GM12874 (cell line): ENCODE measurements around the gene GJA9.

ENCODE experiments used
- TF ChIP-seq, protein P1 (sequence below): IDR thresholded peaks from 2 replicates; pipeline ENCODE4 v1.5.1; 2011; ENCODE audit warnings: low read depth, mild to moderate bottlenecking, control low read depth, low read length, moderate library complexity; ENCODE audit not compliant: insufficient read depth

Gene GJA9

DNA sequence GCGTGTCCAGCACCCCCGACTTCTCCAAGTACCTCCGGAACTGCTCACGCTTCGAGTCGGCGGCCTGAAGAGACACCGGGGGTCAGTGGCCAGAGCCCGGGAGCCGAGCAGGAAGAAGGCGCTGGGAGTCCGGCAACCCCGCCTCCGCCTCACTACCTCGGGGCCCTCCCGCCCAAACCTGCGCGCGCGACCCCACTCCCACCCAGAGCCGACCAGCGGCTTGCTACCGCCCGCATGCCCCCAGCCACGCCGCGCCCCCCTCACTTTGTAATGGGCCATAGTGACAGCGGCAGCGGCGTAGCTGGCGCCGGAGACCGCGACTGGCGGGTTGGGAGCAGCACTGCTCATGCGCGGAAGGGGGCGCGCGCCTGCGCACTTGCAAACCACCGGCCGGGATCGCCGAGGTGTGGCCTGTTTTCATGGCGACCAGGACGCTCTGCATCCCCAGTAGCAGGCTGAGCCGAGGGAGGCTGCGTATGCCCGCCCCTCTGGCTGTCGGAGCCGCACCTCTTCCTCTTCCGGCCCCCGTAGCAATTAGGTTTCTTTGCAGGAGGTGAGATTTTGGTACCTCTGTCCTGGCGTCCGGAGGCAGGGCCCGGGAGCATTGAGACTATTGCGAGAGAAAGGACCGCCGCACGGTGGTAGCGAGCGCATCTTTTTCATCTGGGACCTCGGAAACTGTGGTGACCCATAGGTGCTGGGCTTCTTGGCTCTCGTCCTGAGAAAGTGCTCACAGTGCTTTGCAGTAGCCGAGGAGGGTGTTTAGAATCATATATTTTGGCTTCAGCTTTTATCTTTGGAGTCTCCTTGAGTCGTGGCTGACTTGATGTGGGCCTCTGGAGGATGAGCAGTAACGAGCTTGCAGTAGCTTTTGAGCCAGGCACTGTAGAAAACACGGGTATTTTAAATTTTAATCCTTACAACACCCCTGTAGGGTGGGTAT, 8.1 kb downstream of the GJA9 start, which contains the start of gene MYCBP:
MYCBP (minus strand) TSS at position 322 of the 943 bp plus-strand sequence; CDS start at position 279, 43 bp downstream.
- TF ChIP-seq, protein P1, sequence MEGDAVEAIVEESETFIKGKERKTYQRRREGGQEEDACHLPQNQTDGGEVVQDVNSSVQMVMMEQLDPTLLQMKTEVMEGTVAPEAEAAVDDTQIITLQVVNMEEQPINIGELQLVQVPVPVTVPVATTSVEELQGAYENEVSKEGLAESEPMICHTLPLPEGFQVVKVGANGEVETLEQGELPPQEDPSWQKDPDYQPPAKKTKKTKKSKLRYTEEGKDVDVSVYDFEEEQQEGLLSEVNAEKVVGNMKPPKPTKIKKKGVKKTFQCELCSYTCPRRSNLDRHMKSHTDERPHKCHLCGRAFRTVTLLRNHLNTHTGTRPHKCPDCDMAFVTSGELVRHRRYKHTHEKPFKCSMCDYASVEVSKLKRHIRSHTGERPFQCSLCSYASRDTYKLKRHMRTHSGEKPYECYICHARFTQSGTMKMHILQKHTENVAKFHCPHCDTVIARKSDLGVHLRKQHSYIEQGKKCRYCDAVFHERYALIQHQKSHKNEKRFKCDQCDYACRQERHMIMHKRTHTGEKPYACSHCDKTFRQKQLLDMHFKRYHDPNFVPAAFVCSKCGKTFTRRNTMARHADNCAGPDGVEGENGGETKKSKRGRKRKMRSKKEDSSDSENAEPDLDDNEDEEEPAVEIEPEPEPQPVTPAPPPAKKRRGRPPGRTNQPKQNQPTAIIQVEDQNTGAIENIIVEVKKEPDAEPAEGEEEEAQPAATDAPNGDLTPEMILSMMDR, result no peak

GRCh38 chr1:38872401-38873026, 8.9 kb downstream of the GJA9 start:
- TF ChIP-seq, protein P1, result no peak

DNA sequence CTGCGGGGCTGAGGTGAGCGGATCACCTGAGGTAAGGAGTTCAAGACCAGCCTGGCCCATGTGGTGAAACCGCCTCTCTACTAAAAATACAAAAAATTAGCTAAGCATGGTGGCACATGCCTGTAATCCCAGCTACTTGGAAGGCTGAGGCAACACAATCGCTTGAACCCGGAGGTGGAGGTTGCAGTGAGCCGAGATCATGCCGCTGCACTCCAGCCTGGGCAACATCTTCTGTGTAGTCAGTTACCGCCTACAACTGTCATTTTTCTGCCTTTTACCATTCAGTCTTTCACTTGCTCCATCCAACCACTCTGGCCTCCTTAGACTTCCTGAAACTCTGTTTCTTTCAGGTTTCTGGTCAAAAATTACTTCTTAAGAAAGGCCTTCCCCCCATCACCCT, 10.4 kb downstream of the GJA9 start:
- TF ChIP-seq, protein P1, result no peak

GRCh38 chr1:38867208-38867607, 14.2 kb downstream of the GJA9 start:
- TF ChIP-seq, protein P1, result no peak

DNA sequence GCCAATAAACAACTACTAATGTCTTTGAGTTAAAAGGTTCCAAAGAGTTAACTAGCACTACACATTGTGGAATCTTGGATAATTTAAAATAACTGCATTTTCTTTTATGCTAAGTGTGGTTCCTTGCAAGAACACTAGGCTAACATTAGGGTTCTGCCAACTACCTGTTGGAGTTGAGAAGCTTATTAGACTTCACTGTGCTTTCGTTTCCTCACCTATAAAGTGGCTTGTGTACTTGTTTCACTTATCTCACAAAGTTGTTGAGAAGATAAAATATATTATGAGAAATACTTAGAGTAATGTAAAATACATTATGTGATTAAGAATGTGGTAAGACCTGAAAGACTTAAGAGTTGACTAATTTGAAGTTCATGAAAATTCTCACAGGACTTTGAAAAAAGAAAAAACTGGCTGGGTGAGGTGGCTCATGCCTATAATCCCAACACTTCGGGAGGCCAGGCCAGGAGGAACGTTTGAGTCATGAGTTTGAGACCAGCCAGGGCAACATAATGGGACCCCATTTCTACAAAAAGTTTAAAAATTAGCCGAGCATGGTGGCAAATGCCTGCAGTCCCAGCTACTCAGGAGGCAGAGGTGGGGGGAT, 16.2 kb downstream of the GJA9 start:
- TF ChIP-seq, protein P1, result no peak

- TF ChIP-seq, protein P1, result no peak
These were observed 21.0 kb downstream of the GJA9 start for GRCh38 chr1:38860454-38860795.

DNA sequence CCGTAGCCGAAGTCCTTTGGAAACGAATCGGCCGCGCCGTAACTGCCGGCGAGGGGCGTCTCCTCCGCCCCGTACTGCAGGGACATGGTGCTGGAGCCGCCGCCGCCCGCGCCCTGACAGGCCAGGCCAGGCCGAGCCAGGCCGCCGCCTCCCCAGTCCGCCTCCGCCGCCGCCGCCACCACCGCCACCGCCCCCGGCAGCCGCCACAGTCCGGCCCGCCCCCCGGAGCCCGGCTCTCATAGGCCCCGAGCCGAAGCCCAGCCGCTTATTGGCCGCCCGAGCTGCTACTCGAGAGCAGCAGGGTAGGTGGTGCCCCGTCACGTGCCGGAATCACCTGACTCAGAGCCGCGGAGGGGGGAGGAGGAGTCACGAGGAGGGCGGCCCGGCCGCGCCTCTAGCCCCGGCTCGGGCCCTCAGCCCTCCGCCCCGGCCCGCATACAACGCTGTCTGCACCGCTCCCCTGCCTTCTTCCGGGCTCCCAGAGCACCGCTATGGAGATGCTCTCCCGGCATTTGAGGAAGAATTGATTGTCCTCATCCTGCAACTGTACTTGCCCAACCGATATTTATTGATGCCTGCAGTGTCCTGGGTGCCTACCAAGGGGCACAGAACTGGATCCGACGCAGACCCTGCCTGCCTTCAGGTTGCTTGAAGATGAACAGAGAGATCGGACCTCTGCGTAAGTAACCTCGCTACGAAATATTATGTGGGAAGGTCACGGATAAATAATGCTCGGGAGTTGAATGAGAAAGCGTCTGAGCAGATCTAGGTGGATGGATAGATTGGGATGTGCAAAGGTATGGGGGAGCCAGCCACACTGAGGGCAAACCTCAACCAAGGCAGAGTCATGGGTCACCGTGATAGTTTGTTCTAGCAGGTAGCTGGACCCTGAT, 21.6 kb downstream of the GJA9 start, which contains the start of gene RRAGC:
RRAGC (minus strand) TSS at position 212 of the 893 bp plus-strand sequence; CDS start at position 86, 126 bp downstream.
- TF ChIP-seq, protein P1, result no peak
